Mesenchymal stem cell (in vitro differentiated cells and primary cell): Measurements from ENCODE around the gene ALAS2.

Experiments used
- DNase-seq: peaks from one replicate; pipeline ENCODE4 v3.0.0-alpha.2; 2013
- H2AFZ ChIP-seq: one replicate; pipeline ENCODE4 v1.6.1; 2013; ENCODE audit warnings: low read depth, mild to moderate bottlenecking, control low read depth, inconsistent platforms, low read length, moderate library complexity
- H2AK5ac ChIP-seq: 2 replicates; pipeline ENCODE4 v1.6.1; 2013; ENCODE audit warnings: low read length, moderate library complexity, mild to moderate bottlenecking, inconsistent platforms; ENCODE audit not compliant: severe bottlenecking
- H2BK120ac ChIP-seq: one replicate; pipeline ENCODE4 v1.6.1; 2013; ENCODE audit warnings: low read depth, mild to moderate bottlenecking, inconsistent platforms, low read length, moderate library complexity
- H2BK12ac ChIP-seq, 2 experiments: one replicate each; pipeline ENCODE4 v1.6.1; 2013; ENCODE audit warnings: inconsistent platforms in 2 of 2, low read length in 2 of 2, mild to moderate bottlenecking in 2 of 2, moderate library complexity in 2 of 2, control low read depth in 1 of 2
- H2BK15ac ChIP-seq: one replicate; pipeline ENCODE4 v1.6.1; 2013; ENCODE audit warnings: mild to moderate bottlenecking, low read depth, inconsistent platforms; ENCODE audit not compliant: poor library complexity, severe bottlenecking
- H2BK5ac ChIP-seq: 2 replicates; pipeline ENCODE4 v1.6.1; 2013; ENCODE audit warnings: low read depth, mild to moderate bottlenecking, low read length, control low read depth, inconsistent platforms; ENCODE audit not compliant: poor library complexity, severe bottlenecking
- H3K14ac ChIP-seq, 2 experiments: one replicate each; pipeline ENCODE4 v1.6.1; 2013; ENCODE audit warnings: inconsistent platforms in 2 of 2, low read length in 2 of 2, control low read depth in 1 of 2, mild to moderate bottlenecking in 1 of 2, moderate library complexity in 1 of 2
- H3K18ac ChIP-seq, 2 experiments: one replicate each; pipeline ENCODE4 v1.6.1; 2013; ENCODE audit warnings: inconsistent platforms in 2 of 2, low read length in 2 of 2, control low read depth in 1 of 2, low read depth in 1 of 2, mild to moderate bottlenecking in 1 of 2
- H3K23ac ChIP-seq, 2 experiments: one replicate each; pipeline ENCODE4 v1.6.1; 2013; ENCODE audit warnings: inconsistent platforms in 2 of 2, low read length in 2 of 2, mild to moderate bottlenecking in 2 of 2, moderate library complexity in 2 of 2, control low read depth in 1 of 2
- H3K27ac ChIP-seq: 2 replicates; pipeline ENCODE4 v1.5.1; 2013; ENCODE audit warnings: mild to moderate bottlenecking, moderate library complexity, low read length, control low read depth, inconsistent platforms; ENCODE audit not compliant: poor library complexity, severe bottlenecking
- H3K27me3 ChIP-seq, 2 experiments: 2 replicates each; pipeline versions ENCODE4 v1.6.1 to v1.7.0; 2013; ENCODE audit warnings: low read length in 2 of 2, mild to moderate bottlenecking in 2 of 2, moderate library complexity in 2 of 2, control low read depth in 1 of 2, inconsistent platforms in 1 of 2; ENCODE audit not compliant: control insufficient read depth in 1 of 2, insufficient read depth in 1 of 2
- H3K36me3 ChIP-seq, 2 experiments: 2 replicates each; pipeline versions ENCODE4 v1.6.1 to v1.7.0; 2013; ENCODE audit warnings: low read length in 2 of 2, control low read depth in 1 of 2, inconsistent platforms in 1 of 2, low read depth in 1 of 2, mild to moderate bottlenecking in 1 of 2; ENCODE audit not compliant: insufficient read depth in 2 of 2, control insufficient read depth in 1 of 2
- H3K4ac ChIP-seq, 2 experiments: one replicate each; pipeline ENCODE4 v1.6.1; 2013; ENCODE audit warnings: inconsistent platforms in 2 of 2, low read length in 2 of 2, mild to moderate bottlenecking in 2 of 2, moderate library complexity in 2 of 2, control low read depth in 1 of 2, low read depth in 1 of 2
- H3K4me1 ChIP-seq: 2 replicates; pipeline ENCODE4 v1.6.1; 2013; ENCODE audit warnings: low read depth, low read length, control low read depth; ENCODE audit not compliant: control insufficient read depth, insufficient read depth
- H3K4me2 ChIP-seq: 2 replicates; pipeline ENCODE4 v1.6.1; 2013; ENCODE audit warnings: low read length, mild to moderate bottlenecking, inconsistent platforms; ENCODE audit not compliant: poor library complexity, severe bottlenecking
- H3K4me3 ChIP-seq, 2 experiments: 2 replicates each; pipeline versions ENCODE4 v1.5.1 to v1.7.0; 2013; ENCODE audit warnings: low read length in 2 of 2, mild to moderate bottlenecking in 2 of 2, control low read depth in 1 of 2, low read depth in 1 of 2; ENCODE audit not compliant: insufficient read depth in 1 of 2
- H3K79me1 ChIP-seq: replicated peaks from 2 replicates; pipeline ENCODE4 v1.6.1; 2013; ENCODE audit warnings: mild to moderate bottlenecking, control low read depth, low read length, inconsistent platforms; ENCODE audit not compliant: poor library complexity, severe bottlenecking
- H3K9ac ChIP-seq: 2 replicates; pipeline ENCODE4 v1.7.0; 2013; ENCODE audit warnings: mild to moderate bottlenecking, low read length, moderate library complexity
- H3K9me3 ChIP-seq: 2 replicates; pipeline ENCODE4 v1.7.0; 2013; ENCODE audit warnings: mild to moderate bottlenecking, low read length; ENCODE audit not compliant: control insufficient read depth
- H4K8ac ChIP-seq: one replicate; pipeline ENCODE4 v1.6.1; 2013; ENCODE audit warnings: inconsistent platforms, mild to moderate bottlenecking, low read length, moderate library complexity
- H4K91ac ChIP-seq: one replicate; pipeline ENCODE4 v1.6.1; 2013; ENCODE audit warnings: mild to moderate bottlenecking, low read length, inconsistent platforms
- WGBS: methylation state at CpG from one replicate; pipeline ENCODE4 v1.1.7; 2013; ENCODE audit warnings: mixed read lengths; 5-methylcytosine and 5-hydroxymethylcytosine counted together

ALAS2 gene

GRCh38 chrX:54977387-54977786, 53.4 kb downstream of the ALAS2 start:
- Histone ChIP-seq H2BK120ac (no peak overlapping the region), H3K14ac (no peak overlapping the region), H4K91ac (no peak overlapping the region), H3K27ac (no peak overlapping the region), H2BK5ac (no peak overlapping the region), H3K4me3 (no peak overlapping the region), H3K9me3 (no peaks in the 10 kb centered on the region), H3K4me2 (no peak overlapping the region), H2AK5ac (no peak overlapping the region), H3K4ac (no peak overlapping the region), H3K36me3 (no peaks in the 10 kb centered on the region), H3K27me3 (peaks cover 0 to 4% of the 10 kb centered on the region in 2 experiments), H2BK12ac (no peak overlapping the region), H2AFZ (no peak overlapping the region), H3K4me1 (no peaks in the 10 kb centered on the region), H3K23ac (no peak overlapping the region), H3K9ac (no peak overlapping the region), H3K79me1 (no peaks in the 10 kb centered on the region), H2BK15ac (no peak overlapping the region), H4K8ac (no peak overlapping the region), H3K18ac (no peak overlapping the region)
- no peak for DNase-seq
- WGBS = no CpG with 5 or more reads among the region's 4 CpGs

GRCh38 chrX:54964766-54965497, 65.8 kb downstream of the ALAS2 start:
- no peak overlapping the region for H3K9ac ChIP-seq
- no peak overlapping the region for H2AFZ ChIP-seq
- no peak overlapping the region for H2BK120ac ChIP-seq
- H2BK5ac ChIP-seq = no peak overlapping the region
- DNase-seq = no peak
- WGBS = no CpG with 5 or more reads among the region's 4 CpGs
- H3K23ac ChIP-seq = no peak overlapping the region
- H3K4me3 ChIP-seq = no peak overlapping the region
- H4K8ac ChIP-seq = no peak overlapping the region
- no peak overlapping the region for H3K4ac ChIP-seq
- H2AK5ac ChIP-seq = no peak overlapping the region
- peaks cover 0 to 36% of the 10 kb centered on the region in 2 experiments for H3K27me3 ChIP-seq
- no peak overlapping the region for H3K4me2 ChIP-seq
- no peak overlapping the region for H3K18ac ChIP-seq
- no peaks in the 10 kb centered on the region for H3K36me3 ChIP-seq
- H3K27ac ChIP-seq = no peak overlapping the region
- H3K79me1 ChIP-seq = no peaks in the 10 kb centered on the region
- H2BK12ac ChIP-seq = no peak overlapping the region
- H3K9me3 ChIP-seq = peaks cover 2% of the 10 kb centered on the region
- no peak overlapping the region for H2BK15ac ChIP-seq
- no peaks in the 10 kb centered on the region for H3K4me1 ChIP-seq
- H4K91ac ChIP-seq = no peak overlapping the region
- H3K14ac ChIP-seq = no peak overlapping the region

DNA sequence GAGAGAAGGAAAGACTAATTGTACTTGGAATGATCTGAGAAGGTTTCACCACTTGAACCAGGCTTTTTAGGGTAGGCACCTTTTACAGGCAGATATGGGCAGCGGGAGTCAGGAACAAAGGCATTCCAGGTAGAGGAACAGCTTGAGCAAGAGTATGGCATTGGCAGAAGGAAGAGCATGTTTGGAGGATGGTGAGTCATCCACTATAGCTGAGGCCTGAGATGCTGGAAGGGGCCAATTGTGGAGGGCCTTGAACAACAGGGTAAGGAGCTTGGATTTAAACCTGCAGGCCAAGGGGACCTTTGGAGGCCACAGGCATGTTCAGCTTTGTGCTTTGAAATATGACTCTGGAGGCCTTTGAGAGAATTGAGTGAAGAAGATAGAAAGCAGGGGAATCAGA, 69.0 kb downstream of the ALAS2 start:
- H3K27ac ChIP-seq = no peak overlapping the region
- no peaks in the 10 kb centered on the region for H3K4me1 ChIP-seq
- H4K8ac ChIP-seq = no peak overlapping the region
- no peak overlapping the region for H2AFZ ChIP-seq
- no peak overlapping the region for H2BK12ac ChIP-seq
- H3K4me3 ChIP-seq = no peak overlapping the region
- H3K4me2 ChIP-seq = no peak overlapping the region
- no peak overlapping the region for H2BK120ac ChIP-seq
- peaks cover 0 to 44% of the 10 kb centered on the region in 2 experiments for H3K27me3 ChIP-seq
- no peak overlapping the region for H3K18ac ChIP-seq
- H2BK15ac ChIP-seq = no peak overlapping the region
- no peak overlapping the region for H3K9ac ChIP-seq
- H2AK5ac ChIP-seq = no peak overlapping the region
- H2BK5ac ChIP-seq = no peak overlapping the region
- H3K4ac ChIP-seq = no peak overlapping the region
- H3K14ac ChIP-seq = no peak overlapping the region
- H4K91ac ChIP-seq = no peak overlapping the region
- no peaks in the 10 kb centered on the region for H3K36me3 ChIP-seq
- DNase-seq = no peak
- no peaks in the 10 kb centered on the region for H3K79me1 ChIP-seq
- no peaks in the 10 kb centered on the region for H3K9me3 ChIP-seq
- 95% methylated on average over 1 of the region's 1 CpG for WGBS
- no peak overlapping the region for H3K23ac ChIP-seq
